Spinal cord (tissue), 10 donors: ENCODE results near the gene CYP4B1. TPM values are rescaled to one million over a fixed set of nuclear protein-coding genes. Genes with fewer than 3 reads are reported as not detected.

Source experiments
- DNase-seq, 6 donors: peaks; one replicate each; pipeline versions ENCODE4 v3.0.0 to v3.0.0-alpha.2; 2013 to 2015; ENCODE audit warnings: low spot score in 6 of 6, low read depth in 4 of 6
- H3K27ac ChIP-seq: one replicate; pipeline ENCODE4 v1.5.1; 2013; ENCODE audit warnings: low read depth, low read length, control low read depth
- H3K27me3 ChIP-seq: one replicate; pipeline ENCODE4 v1.6.1; 2013; ENCODE audit warnings: low read length; ENCODE audit not compliant: control insufficient read depth, insufficient read depth
- H3K36me3 ChIP-seq: one replicate; pipeline ENCODE4 v1.6.1; 2013; ENCODE audit warnings: low read length; ENCODE audit not compliant: control insufficient read depth, insufficient read depth
- H3K4me1 ChIP-seq: one replicate; pipeline ENCODE4 v1.6.1; 2013; ENCODE audit warnings: low read length; ENCODE audit not compliant: control insufficient read depth, insufficient read depth
- H3K4me3 ChIP-seq: one replicate; pipeline ENCODE4 v1.5.1; 2013; ENCODE audit warnings: low read depth, low read length, control low read depth
- H3K9me3 ChIP-seq: one replicate; pipeline ENCODE4 v1.6.1; 2013; ENCODE audit warnings: low read length; ENCODE audit not compliant: control insufficient read depth, insufficient read depth
- WGBS: methylation state at CpG from one replicate; pipeline ENCODE4 v1.1.5; 2013; ENCODE audit warnings: missing lambda C conversion rate; ENCODE audit not compliant: insufficient coverage; 5-methylcytosine and 5-hydroxymethylcytosine counted together
- polyA plus RNA-seq, 2 donors: library from polyadenylated mRNA; unstranded; fragments of 120-200 nt; gene quantifications; one replicate each; pipeline ENCODE4 v1.2.1, GENCODE V29; 2013; ENCODE audit not compliant: insufficient read length in 2 of 2
- total RNA-seq, 2 donors: library from RNA; depleted of rRNA in 1 of 2; stranded (reverse); fragments of 120-200 nt in 1 of 2; fragments of >200 nt in 1 of 2; gene quantifications; one replicate each; pipeline versions ENCODE4 v1.2.3 to v1.2.4, GENCODE V29; 2013 to 2014
- donor health status: healthy.

Gene CYP4B1
- total and polyA plus RNA-seq, 4 donors = 0.33 to 0.66 (median 0.53) TPM

DNA sequence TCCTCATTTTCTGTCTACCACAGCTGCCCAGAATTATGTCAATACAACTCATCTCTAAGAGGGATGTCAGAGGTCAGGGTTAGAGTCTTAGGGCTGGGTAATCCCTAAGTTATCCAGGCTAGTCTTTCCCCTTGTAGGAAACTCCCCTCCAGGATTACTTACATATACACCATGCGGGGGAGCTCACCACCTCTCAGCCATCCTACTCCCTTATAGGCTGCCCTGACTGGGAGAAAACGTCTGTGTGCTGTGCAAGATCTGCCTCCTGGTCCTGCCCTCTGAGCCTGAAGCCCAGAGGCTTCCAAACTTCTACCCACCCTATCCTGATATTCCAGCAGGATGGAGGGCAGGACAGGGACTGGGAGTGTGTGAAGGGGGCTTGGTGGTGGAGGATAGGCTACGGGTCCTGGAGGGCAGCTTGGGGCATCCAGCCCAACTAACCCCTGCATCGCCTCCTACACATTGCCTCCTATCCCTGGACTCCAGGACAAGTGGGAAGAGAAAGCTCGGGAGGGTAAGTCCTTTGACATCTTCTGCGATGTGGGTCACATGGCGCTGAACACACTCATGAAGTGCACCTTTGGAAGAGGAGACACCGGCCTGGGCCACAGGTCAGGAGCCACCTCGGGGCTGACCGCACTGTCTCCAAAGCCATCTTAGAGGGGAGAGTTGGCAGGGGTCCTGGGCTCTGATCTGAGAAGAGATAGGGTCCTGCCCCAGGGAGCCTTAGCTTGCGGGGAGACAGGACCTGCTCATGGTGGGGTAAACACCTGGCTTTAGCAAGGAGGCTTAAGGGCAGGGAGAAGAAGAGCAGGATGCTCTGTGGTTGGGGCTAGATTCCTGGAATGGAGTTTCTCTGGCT, 14.4 kb downstream of the CYP4B1 start:
- no peaks in the 10 kb centered on the region for H3K36me3 ChIP-seq
- no peak for DNase-seq
- no peak overlapping the region for H3K27ac ChIP-seq
- no peak overlapping the region for H3K4me3 ChIP-seq
- no peaks in the 10 kb centered on the region for H3K27me3 ChIP-seq
- no peaks in the 10 kb centered on the region for H3K4me1 ChIP-seq
- WGBS = 83% methylated on average over 8 of the region's 11 CpGs
- no peaks in the 10 kb centered on the region for H3K9me3 ChIP-seq

DNA sequence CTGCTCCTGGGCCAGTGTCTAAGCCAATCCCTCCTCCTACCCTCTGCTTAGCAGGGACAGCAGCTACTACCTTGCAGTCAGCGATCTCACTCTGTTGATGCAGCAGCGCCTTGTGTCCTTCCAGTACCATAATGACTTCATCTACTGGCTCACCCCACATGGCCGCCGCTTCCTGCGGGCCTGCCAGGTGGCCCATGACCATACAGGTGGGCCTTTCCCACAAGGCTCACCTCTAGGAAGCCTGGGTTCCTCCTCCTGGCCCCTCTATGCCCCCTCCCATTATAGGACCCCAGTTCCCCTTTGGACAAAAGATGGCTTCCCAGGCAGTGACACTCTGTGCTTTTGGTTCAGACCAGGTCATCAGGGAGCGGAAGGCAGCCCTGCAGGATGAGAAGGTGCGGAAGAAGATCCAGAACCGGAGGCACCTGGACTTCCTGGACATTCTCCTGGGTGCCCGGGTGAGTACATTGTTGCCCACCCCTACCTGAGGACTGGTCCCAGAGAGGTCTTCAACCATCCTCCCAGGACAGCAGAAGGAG, 15.1 kb downstream of the CYP4B1 start:
- Histone ChIP-seq H3K27ac (no peak overlapping the region), H3K9me3 (no peaks in the 10 kb centered on the region), H3K4me1 (no peaks in the 10 kb centered on the region), H3K27me3 (no peaks in the 10 kb centered on the region), H3K4me3 (no peak overlapping the region), H3K36me3 (no peaks in the 10 kb centered on the region)
- DNase-seq = no peak
- WGBS = 91% methylated on average over 9 of the region's 9 CpGs

DNA sequence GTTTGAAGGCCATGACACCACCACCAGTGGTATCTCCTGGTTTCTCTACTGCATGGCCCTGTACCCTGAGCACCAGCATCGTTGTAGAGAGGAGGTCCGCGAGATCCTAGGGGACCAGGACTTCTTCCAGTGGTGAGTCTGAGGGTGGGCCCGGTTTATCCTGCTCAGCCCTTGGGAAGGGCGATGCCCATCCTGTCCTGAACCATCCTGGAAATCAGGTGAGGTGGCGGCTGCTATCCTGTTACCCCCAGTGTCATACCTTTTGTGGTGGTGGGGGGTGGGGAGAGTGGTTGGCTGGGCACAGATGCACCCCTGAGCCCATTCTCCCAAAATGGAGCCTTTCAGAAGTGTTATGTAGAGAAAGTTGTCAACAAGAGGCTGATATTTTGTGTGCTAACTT, 16.3 kb downstream of the CYP4B1 start:
- Histone ChIP-seq H3K36me3 (no peaks in the 10 kb centered on the region), H3K4me1 (no peaks in the 10 kb centered on the region), H3K9me3 (no peaks in the 10 kb centered on the region), H3K4me3 (no peak overlapping the region), H3K27ac (no peak overlapping the region), H3K27me3 (no peaks in the 10 kb centered on the region)
- DNase-seq = no peak
- WGBS = 78% methylated on average over 6 of the region's 6 CpGs

- 64% methylated on average over 2 of the region's 5 CpGs for WGBS
- no peak overlapping the region for H3K27ac ChIP-seq
- H3K4me1 ChIP-seq = no peaks in the 10 kb centered on the region
- no peak for DNase-seq
- H3K27me3 ChIP-seq = no peaks in the 10 kb centered on the region
- no peak overlapping the region for H3K4me3 ChIP-seq
- H3K9me3 ChIP-seq = no peaks in the 10 kb centered on the region
- H3K36me3 ChIP-seq = no peaks in the 10 kb centered on the region
Observed at GRCh38 chr1:46816930-46817329, 18.1 kb downstream of the CYP4B1 start.

GRCh38 chr1:46817814-46818213, 19.0 kb downstream of the CYP4B1 start:
- Histone ChIP-seq H3K27ac (no peak overlapping the region), H3K4me3 (no peak overlapping the region), H3K4me1 (no peaks in the 10 kb centered on the region), H3K27me3 (no peaks in the 10 kb centered on the region), H3K9me3 (no peaks in the 10 kb centered on the region), H3K36me3 (no peaks in the 10 kb centered on the region)
- 92% methylated on average over 4 of the region's 6 CpGs for WGBS
- DNase-seq = no peak

GRCh38 chr1:46818591-46818990, 19.7 kb downstream of the CYP4B1 start:
- Histone ChIP-seq H3K27me3 (no peaks in the 10 kb centered on the region), H3K4me1 (no peaks in the 10 kb centered on the region), H3K27ac (no peak overlapping the region), H3K9me3 (no peaks in the 10 kb centered on the region), H3K36me3 (no peaks in the 10 kb centered on the region), H3K4me3 (no peak overlapping the region)
- DNase-seq = no peak
- WGBS = 78% methylated on average over 3 of the region's 5 CpGs

GRCh38 chr1:46819335-46819734, 20.5 kb downstream of the CYP4B1 start:
- Histone ChIP-seq H3K27ac (no peak overlapping the region), H3K27me3 (no peaks in the 10 kb centered on the region), H3K36me3 (no peaks in the 10 kb centered on the region), H3K4me1 (no peaks in the 10 kb centered on the region), H3K4me3 (no peak overlapping the region), H3K9me3 (no peaks in the 10 kb centered on the region)
- no peak for DNase-seq
- no CpG with 5 or more reads among the region's 1 CpG for WGBS

GRCh38 chr1:46820076-46820475, 21.2 kb downstream of the CYP4B1 start:
- no peak overlapping the region for H3K27ac ChIP-seq
- H3K4me1 ChIP-seq = no peaks in the 10 kb centered on the region

DNA sequence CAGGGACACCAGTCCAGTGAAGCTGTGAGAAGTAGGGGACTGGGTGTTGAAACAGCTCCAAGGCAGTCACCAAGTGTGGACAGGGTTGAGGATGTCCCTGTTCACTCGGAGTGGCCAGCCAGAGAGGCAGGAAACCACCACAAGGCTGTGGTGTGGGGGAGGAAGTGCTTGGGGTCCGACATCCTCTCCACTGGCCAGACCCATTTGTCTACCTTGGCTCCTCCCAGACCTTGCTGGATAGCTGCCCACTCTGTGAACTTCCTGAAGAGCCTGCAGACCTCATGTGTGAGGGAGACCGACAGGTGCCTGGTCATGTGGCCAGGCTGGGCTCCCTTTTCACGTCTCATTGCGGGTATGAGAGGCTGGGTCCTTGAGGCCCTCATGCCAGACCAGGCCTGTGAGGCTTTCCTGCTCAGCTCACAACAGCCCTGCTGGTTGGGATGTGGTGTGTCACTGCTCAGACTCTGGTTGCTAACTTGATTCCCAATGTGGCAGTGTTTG, 21.8 kb downstream of the CYP4B1 start:
- Histone ChIP-seq H3K9me3 (no peaks in the 10 kb centered on the region), H3K27ac (no peak overlapping the region), H3K36me3 (no peaks in the 10 kb centered on the region), H3K4me1 (no peaks in the 10 kb centered on the region), H3K27me3 (no peaks in the 10 kb centered on the region), H3K4me3 (no peak overlapping the region)
- 93% methylated on average over 4 of the region's 5 CpGs for WGBS
- DNase-seq = no peak

More at GRCh38 chr1:46820076-46820475, 21.2 kb downstream of the CYP4B1 start:
- no peak overlapping the region for H3K4me3 ChIP-seq
- no peak for DNase-seq
- WGBS = 60% methylated on average over 4 of the region's 4 CpGs
- no peaks in the 10 kb centered on the region for H3K27me3 ChIP-seq
- no peaks in the 10 kb centered on the region for H3K36me3 ChIP-seq
- no peaks in the 10 kb centered on the region for H3K9me3 ChIP-seq
